Measurements from ENCODE around the gene C21orf58. TPM values are rescaled to one million over a fixed set of nuclear protein-coding genes. Genes with fewer than 3 reads are reported as not detected.

Gene C21orf58
- total RNA-seq, 2 donors from 2014 or later: 0.31 to 0.74 TPM

DNA sequence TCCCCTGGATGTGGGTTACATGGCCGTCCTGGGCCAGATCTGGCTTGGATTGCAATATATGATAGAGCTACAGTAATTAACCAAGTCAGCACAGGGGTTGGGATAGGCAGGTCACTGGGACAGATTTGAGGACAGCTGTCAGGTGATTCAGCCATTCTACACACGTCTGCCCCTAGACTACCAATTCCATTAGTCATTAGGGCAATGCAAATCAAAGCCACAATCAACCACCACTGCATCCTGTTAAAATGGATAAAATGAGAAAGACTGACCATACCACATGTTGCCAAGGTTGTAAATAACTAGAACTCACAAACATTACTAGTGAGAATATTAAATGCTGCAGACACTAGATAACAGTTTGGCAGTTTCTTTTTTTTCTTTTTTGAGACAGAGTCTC lies 16.0 kb downstream of the C21orf58 start:
- Histone ChIP-seq H3K4me3 (no peak overlapping the region), H3K4me1 (no peaks in the 10 kb centered on the region), H3K36me3 (no peaks in the 10 kb centered on the region), H3K27ac (no peak overlapping the region), H3K27me3 (no peaks in the 10 kb centered on the region), H3K9me3 (no peaks in the 10 kb centered on the region)
- TF ChIP-seq, protein P1, sequence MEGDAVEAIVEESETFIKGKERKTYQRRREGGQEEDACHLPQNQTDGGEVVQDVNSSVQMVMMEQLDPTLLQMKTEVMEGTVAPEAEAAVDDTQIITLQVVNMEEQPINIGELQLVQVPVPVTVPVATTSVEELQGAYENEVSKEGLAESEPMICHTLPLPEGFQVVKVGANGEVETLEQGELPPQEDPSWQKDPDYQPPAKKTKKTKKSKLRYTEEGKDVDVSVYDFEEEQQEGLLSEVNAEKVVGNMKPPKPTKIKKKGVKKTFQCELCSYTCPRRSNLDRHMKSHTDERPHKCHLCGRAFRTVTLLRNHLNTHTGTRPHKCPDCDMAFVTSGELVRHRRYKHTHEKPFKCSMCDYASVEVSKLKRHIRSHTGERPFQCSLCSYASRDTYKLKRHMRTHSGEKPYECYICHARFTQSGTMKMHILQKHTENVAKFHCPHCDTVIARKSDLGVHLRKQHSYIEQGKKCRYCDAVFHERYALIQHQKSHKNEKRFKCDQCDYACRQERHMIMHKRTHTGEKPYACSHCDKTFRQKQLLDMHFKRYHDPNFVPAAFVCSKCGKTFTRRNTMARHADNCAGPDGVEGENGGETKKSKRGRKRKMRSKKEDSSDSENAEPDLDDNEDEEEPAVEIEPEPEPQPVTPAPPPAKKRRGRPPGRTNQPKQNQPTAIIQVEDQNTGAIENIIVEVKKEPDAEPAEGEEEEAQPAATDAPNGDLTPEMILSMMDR (IDR thresholded peaks at IDR 0.05): no peak
- DNase-seq (ENCODE audit: low spot score): no peak

- Histone ChIP-seq H3K27ac (no peak overlapping the region), H3K9me3 (no peaks in the 10 kb centered on the region), H3K4me3 (no peak overlapping the region), H3K4me1 (no peaks in the 10 kb centered on the region), H3K27me3 (no peaks in the 10 kb centered on the region), H3K36me3 (no peaks in the 10 kb centered on the region)
- DNase-seq (ENCODE audit: low spot score): no peak
- TF ChIP-seq, protein P1 (IDR thresholded peaks at IDR 0.05): no peak
Measured at GRCh38 chr21:46304955-46305354, 18.7 kb downstream of the C21orf58 start.

DNA sequence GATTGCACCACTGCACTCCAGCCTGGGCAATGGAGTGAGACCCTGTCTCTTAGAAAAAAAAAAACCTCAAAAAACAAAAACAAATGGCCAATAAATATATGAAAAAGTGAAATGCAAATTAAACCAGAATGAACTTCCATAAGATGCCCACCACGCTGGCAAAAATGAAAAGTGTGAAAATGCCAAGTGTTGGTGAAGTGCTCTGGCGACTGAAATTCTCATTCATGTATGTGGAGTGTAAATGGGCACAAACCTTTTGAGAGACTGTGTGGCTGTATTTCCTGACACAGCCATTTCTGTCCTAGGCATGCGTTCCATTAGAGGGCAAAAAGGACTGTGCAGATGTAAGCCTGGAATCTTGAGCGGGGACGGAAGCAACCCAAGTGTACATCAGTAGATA lies 19.2 kb downstream of the C21orf58 start:
- no peaks in the 10 kb centered on the region for H3K9me3 ChIP-seq
- no peak overlapping the region for H3K27ac ChIP-seq
- no peaks in the 10 kb centered on the region for H3K27me3 ChIP-seq
- no peaks in the 10 kb centered on the region for H3K4me1 ChIP-seq
- DNase-seq (ENCODE audit: low spot score): no peak
- H3K4me3 ChIP-seq: no peak overlapping the region
- no peaks in the 10 kb centered on the region for H3K36me3 ChIP-seq
- TF ChIP-seq, protein P1 (IDR thresholded peaks at IDR 0.05): no peak

DNA sequence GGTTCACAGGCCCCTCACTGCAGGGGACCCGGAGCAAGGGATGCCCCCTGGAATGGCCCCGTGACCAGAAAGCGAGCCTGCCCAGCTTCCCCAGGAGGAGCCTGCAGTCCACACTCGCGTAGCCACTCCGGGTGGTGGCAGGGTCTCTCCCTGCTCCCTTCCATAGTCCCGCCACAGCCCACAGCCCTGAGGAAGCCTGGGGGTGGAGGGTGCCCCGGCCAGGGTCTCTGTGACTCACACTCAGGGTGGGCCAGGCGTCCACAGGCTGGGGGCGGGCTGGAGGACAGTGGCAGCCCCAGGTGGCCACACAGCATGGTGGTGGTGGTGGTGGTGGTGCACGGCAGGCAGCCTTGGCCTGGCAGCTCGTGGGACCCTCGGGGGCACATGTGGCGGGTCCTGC lies 21.9 kb downstream of the C21orf58 start:
- no peaks in the 10 kb centered on the region for H3K27me3 ChIP-seq

GRCh38 chr21:46299167-46299566 lies 24.5 kb downstream of the C21orf58 start:
- DNase-seq (ENCODE audit: low spot score): no peak
- no peak overlapping the region for H3K27ac ChIP-seq
- H3K4me3 ChIP-seq: no peak overlapping the region
- TF ChIP-seq, protein P1 (IDR thresholded peaks at IDR 0.05): no peak
- H3K4me1 ChIP-seq: peaks cover 0 to 35% of the 10 kb centered on the region in 2 donors
- H3K27me3 ChIP-seq: no peaks in the 10 kb centered on the region
- H3K36me3 ChIP-seq: no peaks in the 10 kb centered on the region
- no peaks in the 10 kb centered on the region for H3K9me3 ChIP-seq

More for the DNA sequence above, 21.9 kb downstream of the C21orf58 start:
- no peak for DNase-seq (ENCODE audit: low spot score)
- H3K36me3 ChIP-seq: no peaks in the 10 kb centered on the region
- no peak overlapping the region for H3K4me3 ChIP-seq
- H3K4me1 ChIP-seq: peaks cover 0 to 14% of the 10 kb centered on the region in 2 donors
- TF ChIP-seq, protein P1 (IDR thresholded peaks at IDR 0.05): no peak
- no peaks in the 10 kb centered on the region for H3K9me3 ChIP-seq
- H3K27ac ChIP-seq: no peak overlapping the region

All from right atrium auricular region (tissue), 2 donors.